CD4-positive, alpha-beta T cell (primary cell): ENCODE measurements around the gene MAN1C1. TPM values are rescaled to one million over a fixed set of nuclear protein-coding genes. Genes with fewer than 3 reads are reported as not detected.
A peak's percentile ranks its signal among the peaks of the same experiment; 100 is the strongest.

Source experiments
- ATAC-seq: fragments of 200-7000 bp; cut with Tn5 transposase; one replicate; pipeline ENCODE4 v1.10.0; 2022; ENCODE audit warnings: mild to moderate bottlenecking; ENCODE audit not compliant: poor library complexity
- CTCF ChIA-PET: fragments of 350-600 bp; sonication (Branson Sonifier 250); formaldehyde crosslinking; loops from one replicate; lab custom pipeline; 2021; ENCODE audit warnings: antibody characterized with exemption, inconsistent platforms; lab: Charles Lee
- POLR2A ChIA-PET: fragments of 350-600 bp; sonication (Branson Sonifier 250); formaldehyde crosslinking; loops from one replicate; lab custom pipeline; 2021; ENCODE audit warnings: antibody characterized with exemption, inconsistent platforms; lab: Charles Lee
- DNase-seq, 14 experiments: peaks; one replicate each; pipeline ENCODE4 v3.0.0-alpha.2; 2013 to 2020; ENCODE audit warnings: mixed read lengths in 2 of 14
- H3K27ac ChIP-seq, 2 donors: one replicate each; pipeline versions ENCODE4 v1.5.1 to v1.7.0; 2013; ENCODE audit warnings: low read length in 2 of 2, low read depth in 1 of 2, mild to moderate bottlenecking in 1 of 2
- H3K27me3 ChIP-seq, 2 experiments: 1 replicate in 1 of 2; 2 replicates in 1 of 2; pipeline versions ENCODE4 v1.6.1 to v1.7.0; 2013; ENCODE audit warnings: low read length in 2 of 2, control low read depth in 1 of 2, mild to moderate bottlenecking in 1 of 2, moderate library complexity in 1 of 2; ENCODE audit not compliant: insufficient read depth in 2 of 2, control insufficient read depth in 1 of 2
- H3K36me3 ChIP-seq: one replicate; pipeline ENCODE4 v1.6.1; 2013; ENCODE audit warnings: low read length, control low read depth; ENCODE audit not compliant: insufficient read depth
- H3K4me1 ChIP-seq: one replicate; pipeline ENCODE4 v1.6.1; 2013; ENCODE audit warnings: low read length, control low read depth; ENCODE audit not compliant: insufficient read depth
- H3K4me3 ChIP-seq: one replicate; pipeline ENCODE4 v1.5.1; 2013; ENCODE audit warnings: mild to moderate bottlenecking, low read length, moderate library complexity
- H3K9me3 ChIP-seq, 2 experiments: 1 replicate in 1 of 2; 2 replicates in 1 of 2; pipeline versions ENCODE4 v1.6.1 to v1.7.0; 2013; ENCODE audit warnings: low read length in 2 of 2, mild to moderate bottlenecking in 2 of 2, control low read depth in 1 of 2, moderate library complexity in 1 of 2; ENCODE audit not compliant: control insufficient read depth in 1 of 2, insufficient read depth in 1 of 2
- H3K27ac Mint-ChIP-seq: one replicate; pipeline ENCODE4 v1.8.0; 2020; ENCODE audit warnings: mixed read lengths
- H3K27me3 Mint-ChIP-seq: one replicate; pipeline ENCODE4 v1.8.0; 2021; ENCODE audit warnings: mixed read lengths
- H3K36me3 Mint-ChIP-seq: one replicate; pipeline ENCODE4 v1.8.0; 2021; ENCODE audit warnings: low read depth, mixed read lengths
- H3K4me1 Mint-ChIP-seq: one replicate; pipeline ENCODE4 v1.8.0; 2021; ENCODE audit warnings: low read depth, mixed read lengths
- H3K4me3 Mint-ChIP-seq: one replicate; pipeline ENCODE4 v1.8.0; 2020; ENCODE audit warnings: mild to moderate bottlenecking, mixed read lengths
- H3K9me3 Mint-ChIP-seq: one replicate; pipeline ENCODE4 v1.8.0; 2020; ENCODE audit warnings: mixed read lengths
- CTCF ChIP-seq: fragments of 200-600 bp; IDR thresholded peaks from one replicate; pipeline ENCODE4 v1.8.0; 2022; ENCODE audit warnings: antibody characterized with exemption, mild to moderate bottlenecking
- intact Hi-C, 2 experiments: fragments of 100-400 bp; cut with DNase I in 1 of 2; cut with micrococcal nuclease in 1 of 2; formaldehyde crosslinking; loops; one replicate each; pipeline versions ENCODE4 v1.15.1 to v1.9.0; 2023 to 2025; cut with DNase I, micrococcal nuclease
- total RNA-seq, 174 experiments: library from RNA in 2 of 174; stranded (reverse) in 2 of 174; gene quantifications; one replicate each; pipeline ENCODE4 v1.2.3 and lab custom pipeline; 2021 to 2026

MAN1C1 gene
- total RNA-seq, 2 experiments from 2014 or later = 44.4 to 46.9 TPM

GRCh38 chr1:25683177-25683576 is 66.6 kb downstream of the MAN1C1 start:
- H3K36me3 Mint-ChIP-seq = peaks cover 69% of the 10 kb centered on the region
- Histone ChIP-seq H3K4me1 (peaks cover 34% of the 10 kb centered on the region), H3K27ac (no peak overlapping the region), H3K9me3 (no peaks in the 10 kb centered on the region), H3K4me3 (no peak overlapping the region), H3K36me3 (peaks cover 19% of the 10 kb centered on the region), H3K27me3 (no peaks in the 10 kb centered on the region)
- no peaks in the 10 kb centered on the region for H3K27me3 Mint-ChIP-seq
- ChIA-PET CTCF (interaction anchor here (0.7 kb wide), 1 partner anchor 39 kb away, joined by 3 read pairs; no protein-coding TSS in a partner anchor), POLR2A (interaction anchor here (0.7 kb wide), 1 partner anchor 65 kb away, joined by 3 read pairs; no protein-coding TSS in a partner anchor)
- DNase-seq (no peak), ATAC-seq (no peak)
- H3K9me3 Mint-ChIP-seq = no peaks in the 10 kb centered on the region
- no peak overlapping the region for H3K4me3 Mint-ChIP-seq
- peak overlapping the region; percentile 85 for H3K27ac Mint-ChIP-seq
- peaks cover 87% of the 10 kb centered on the region for H3K4me1 Mint-ChIP-seq
- no peak for TF ChIP-seq CTCF
- intact Hi-C loops = no loop called here

GRCh38 chr1:25683731-25684130 is 67.1 kb downstream of the MAN1C1 start:
- H3K36me3 Mint-ChIP-seq = peaks cover 71% of the 10 kb centered on the region
- intact Hi-C loops = no loop called here
- no peaks in the 10 kb centered on the region for H3K9me3 Mint-ChIP-seq
- no peaks in the 10 kb centered on the region for H3K9me3 ChIP-seq
- ChIA-PET CTCF (interaction anchor here (0.7 kb wide), 1 partner anchor 38 kb away, joined by 3 read pairs; no protein-coding TSS in a partner anchor), POLR2A (interaction anchor here (0.6 to 0.7 kb wide), 2 partner anchors 65 to 950 kb away, joined by 3 to 4 read pairs; no protein-coding TSS in a partner anchor)
- H3K4me1 ChIP-seq = peaks cover 34% of the 10 kb centered on the region
- peaks cover 87% of the 10 kb centered on the region for H3K4me1 Mint-ChIP-seq
- TF ChIP-seq CTCF = no peak
- no peak overlapping the region for H3K4me3 ChIP-seq
- peaks cover 19% of the 10 kb centered on the region for H3K36me3 ChIP-seq
- H3K4me3 Mint-ChIP-seq = no peak overlapping the region
- DNase-seq = no peak
- no peak overlapping the region for H3K27ac ChIP-seq
- H3K27me3 ChIP-seq = no peaks in the 10 kb centered on the region
- no peak for ATAC-seq
- H3K27ac Mint-ChIP-seq = peak overlapping the region; percentile 85
- no peaks in the 10 kb centered on the region for H3K27me3 Mint-ChIP-seq

- POLR2A ChIA-PET = interaction anchor here (0.6 to 2.5 kb wide), 2 partner anchors 8 to 950 kb away, joined by 4 to 15 read pairs; no protein-coding TSS in a partner anchor
Observed at GRCh38 chr1:25684216-25684965, 67.8 kb downstream of the MAN1C1 start.

More at GRCh38 chr1:25684216-25684965, 67.8 kb downstream of the MAN1C1 start:
- Mint-ChIP-seq H3K27ac (peak overlapping the region; percentile 85), H3K27me3 (no peaks in the 10 kb centered on the region), H3K9me3 (no peaks in the 10 kb centered on the region), H3K4me3 (no peak overlapping the region), H3K36me3 (peaks cover 73% of the 10 kb centered on the region), H3K4me1 (peaks cover 87% of the 10 kb centered on the region)
- DNase-seq (no peak), ATAC-seq (no peak)
- Histone ChIP-seq H3K4me3 (no peak overlapping the region), H3K27me3 (no peaks in the 10 kb centered on the region), H3K27ac (no peak overlapping the region), H3K4me1 (peaks cover 29% of the 10 kb centered on the region), H3K9me3 (no peaks in the 10 kb centered on the region), H3K36me3 (peaks cover 19% of the 10 kb centered on the region)
- CTCF ChIA-PET = interaction anchor here (1.2 kb wide), 1 partner anchor 66 kb away, joined by 4 read pairs; no protein-coding TSS in a partner anchor
- intact Hi-C loops = no loop called here
- TF ChIP-seq CTCF = no peak
